ENCODE data around the gene CAMK2B. TPM values are rescaled to one million over a fixed set of nuclear protein-coding genes. Genes with fewer than 3 reads are reported as not detected.
A peak's percentile ranks its signal among the peaks of the same experiment; 100 is the strongest.

The CAMK2B gene
- total RNA-seq, 1 donor from 2014 or later: 0.58 TPM

GRCh38 chr7:44338600-44338999 lies 13.2 kb upstream of the CAMK2B start:
- peaks cover 18% of the 10 kb centered on the region for H3K4me1 Mint-ChIP-seq
- ATAC-seq (ENCODE audit: low read depth) (peak; percentile 94), DNase-seq (no peak)
- H3K27ac Mint-ChIP-seq: peak overlapping the region; percentile 70
- TF ChIP-seq, protein P1, sequence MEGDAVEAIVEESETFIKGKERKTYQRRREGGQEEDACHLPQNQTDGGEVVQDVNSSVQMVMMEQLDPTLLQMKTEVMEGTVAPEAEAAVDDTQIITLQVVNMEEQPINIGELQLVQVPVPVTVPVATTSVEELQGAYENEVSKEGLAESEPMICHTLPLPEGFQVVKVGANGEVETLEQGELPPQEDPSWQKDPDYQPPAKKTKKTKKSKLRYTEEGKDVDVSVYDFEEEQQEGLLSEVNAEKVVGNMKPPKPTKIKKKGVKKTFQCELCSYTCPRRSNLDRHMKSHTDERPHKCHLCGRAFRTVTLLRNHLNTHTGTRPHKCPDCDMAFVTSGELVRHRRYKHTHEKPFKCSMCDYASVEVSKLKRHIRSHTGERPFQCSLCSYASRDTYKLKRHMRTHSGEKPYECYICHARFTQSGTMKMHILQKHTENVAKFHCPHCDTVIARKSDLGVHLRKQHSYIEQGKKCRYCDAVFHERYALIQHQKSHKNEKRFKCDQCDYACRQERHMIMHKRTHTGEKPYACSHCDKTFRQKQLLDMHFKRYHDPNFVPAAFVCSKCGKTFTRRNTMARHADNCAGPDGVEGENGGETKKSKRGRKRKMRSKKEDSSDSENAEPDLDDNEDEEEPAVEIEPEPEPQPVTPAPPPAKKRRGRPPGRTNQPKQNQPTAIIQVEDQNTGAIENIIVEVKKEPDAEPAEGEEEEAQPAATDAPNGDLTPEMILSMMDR (IDR thresholded peaks at IDR 0.05): no peak
- H3K4me3 Mint-ChIP-seq: peak overlapping the region; percentile 64
- H3K9me3 Mint-ChIP-seq: peaks cover 23% of the 10 kb centered on the region
- intact Hi-C loops (cut with micrococcal nuclease): loop anchor here (2.0 kb wide), 1 partner anchor 122 kb away; no protein-coding TSS in a partner anchor
- ChIA-PET POLR2A (interaction anchor here (1.6 kb wide), 1 partner anchor 235 kb away, joined by 5 read pairs; the partner anchor contains the start of gene DDX56), CTCF (interaction anchor here (1.5 kb wide), 1 partner anchor 10 kb away, joined by 5 read pairs; no protein-coding TSS in a partner anchor)
- no peaks in the 10 kb centered on the region for H3K27me3 Mint-ChIP-seq
- peaks cover 5% of the 10 kb centered on the region for H3K36me3 Mint-ChIP-seq (ENCODE audit: low read depth)

GRCh38 chr7:44336491-44336890 lies 11.1 kb upstream of the CAMK2B start:
- H3K4me3 Mint-ChIP-seq: no peak overlapping the region
- TF ChIP-seq, protein P1 (IDR thresholded peaks at IDR 0.05): no peak
- ChIA-PET CTCF (no interaction called here), POLR2A (no interaction called here)
- H3K9me3 Mint-ChIP-seq: peaks cover 21% of the 10 kb centered on the region
- no peaks in the 10 kb centered on the region for H3K27me3 Mint-ChIP-seq
- H3K27ac Mint-ChIP-seq: no peak overlapping the region
- ATAC-seq (ENCODE audit: low read depth) (no peak), DNase-seq (no peak)
- intact Hi-C loops (cut with micrococcal nuclease): no loop called here
- peaks cover 5% of the 10 kb centered on the region for H3K36me3 Mint-ChIP-seq (ENCODE audit: low read depth)
- H3K4me1 Mint-ChIP-seq: peaks cover 18% of the 10 kb centered on the region

- Mint-ChIP-seq H3K4me3 (no peak overlapping the region), H3K36me3 (ENCODE audit: low read depth) (peaks cover 5% of the 10 kb centered on the region), H3K27me3 (peaks cover 3% of the 10 kb centered on the region), H3K4me1 (peaks cover 18% of the 10 kb centered on the region), H3K9me3 (peaks cover 21% of the 10 kb centered on the region), H3K27ac (no peak overlapping the region)
- ChIA-PET CTCF (no interaction called here), POLR2A (no interaction called here)
- TF ChIP-seq, protein P1 (IDR thresholded peaks at IDR 0.05): no peak
- ATAC-seq (ENCODE audit: low read depth): no peak
- DNase-seq: no peak
- intact Hi-C loops (cut with micrococcal nuclease): no loop called here
Observed at GRCh38 chr7:44335184-44335583, 9.8 kb upstream of the CAMK2B start.

DNA sequence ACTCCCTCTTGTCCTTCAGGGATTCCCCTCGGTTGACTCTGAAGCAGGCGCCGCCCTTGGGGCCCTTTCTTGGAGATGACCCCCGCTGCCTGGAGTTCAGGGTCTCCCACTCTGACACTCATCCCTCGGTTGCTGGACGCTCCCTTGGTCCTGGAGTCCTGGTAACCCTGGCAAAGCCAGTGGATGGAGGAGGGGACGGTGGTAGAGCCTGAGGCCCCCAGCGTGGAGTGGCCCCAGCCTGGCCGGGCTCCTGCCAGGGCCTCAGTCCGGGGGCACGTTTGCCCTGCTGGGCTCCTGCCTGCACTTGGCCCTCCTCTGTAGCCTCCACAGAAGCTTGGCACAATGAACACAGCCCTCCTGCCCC lies 9.3 kb upstream of the CAMK2B start:
- ChIA-PET POLR2A (no interaction called here), CTCF (no interaction called here)

DNA sequence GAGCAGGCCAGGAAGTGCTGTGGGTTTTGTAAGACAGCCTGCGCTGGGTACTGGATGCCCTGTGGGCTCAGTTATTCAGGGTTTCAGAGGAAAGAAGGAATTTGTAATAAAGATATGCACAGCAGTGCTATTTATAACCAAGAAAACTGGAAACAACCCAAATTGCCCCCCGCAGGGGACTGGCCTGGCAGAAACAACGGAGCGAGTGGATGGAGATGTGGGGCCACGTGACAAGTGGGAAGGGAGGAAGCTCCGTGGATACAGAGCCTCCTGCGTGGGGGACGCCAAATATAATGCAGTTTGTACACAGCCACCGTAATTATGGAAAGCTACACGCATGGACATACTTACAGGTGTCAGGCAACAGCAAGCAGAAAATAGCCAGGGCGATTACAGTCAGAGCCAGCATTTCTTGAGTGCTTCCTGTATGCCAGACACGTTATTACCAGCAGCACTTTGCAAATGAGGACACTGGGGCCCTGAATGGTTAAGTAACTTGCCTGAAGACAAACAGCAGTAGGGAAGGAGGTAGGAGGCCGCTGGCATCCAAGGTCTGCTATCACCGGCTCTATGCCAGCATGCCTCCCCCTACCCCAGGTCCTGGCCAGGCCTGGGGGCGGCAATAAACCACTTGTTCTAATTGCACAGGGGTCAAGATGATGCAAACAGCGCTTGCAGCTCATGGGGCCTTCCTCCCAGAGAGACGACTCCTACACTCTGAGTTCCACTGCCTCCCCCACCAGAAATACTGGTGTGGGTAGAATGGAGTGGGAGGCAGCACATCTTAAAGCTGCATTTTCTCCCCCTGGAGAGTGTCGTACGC lies 8.7 kb upstream of the CAMK2B start:
- ChIA-PET CTCF (no interaction called here), POLR2A (no interaction called here)
- ATAC-seq (ENCODE audit: low read depth) (no peak), DNase-seq (no peak)
- intact Hi-C loops (cut with micrococcal nuclease): no loop called here
- TF ChIP-seq, protein P1 (IDR thresholded peaks at IDR 0.05): no peak
- Mint-ChIP-seq H3K4me3 (no peak overlapping the region), H3K4me1 (peaks cover 14% of the 10 kb centered on the region), H3K36me3 (ENCODE audit: low read depth) (peaks cover 5% of the 10 kb centered on the region), H3K9me3 (peaks cover 21% of the 10 kb centered on the region), H3K27me3 (peaks cover 3% of the 10 kb centered on the region), H3K27ac (no peak overlapping the region)

More for the DNA sequence above, 9.3 kb upstream of the CAMK2B start:
- TF ChIP-seq, protein P1 (IDR thresholded peaks at IDR 0.05): no peak
- Mint-ChIP-seq H3K4me3 (no peak overlapping the region), H3K36me3 (ENCODE audit: low read depth) (peaks cover 5% of the 10 kb centered on the region), H3K4me1 (peaks cover 18% of the 10 kb centered on the region), H3K27me3 (peaks cover 3% of the 10 kb centered on the region), H3K9me3 (peaks cover 21% of the 10 kb centered on the region), H3K27ac (no peak overlapping the region)
- DNase-seq: no peak
- intact Hi-C loops (cut with micrococcal nuclease): no loop called here
- ATAC-seq (ENCODE audit: low read depth): no peak

Measured in activated B cell treated with CpG ODN at 0.5 μM for 24 hours (primary cell).